Stromal cell of bone marrow (primary cell): Measurements from ENCODE around the gene TNFAIP3.

Experiments
- DNase-seq: peaks from one replicate; pipeline ENCODE4 v3.0.0-alpha.2; 2012; ENCODE audit warnings: low read depth

TNFAIP3 gene

DNA sequence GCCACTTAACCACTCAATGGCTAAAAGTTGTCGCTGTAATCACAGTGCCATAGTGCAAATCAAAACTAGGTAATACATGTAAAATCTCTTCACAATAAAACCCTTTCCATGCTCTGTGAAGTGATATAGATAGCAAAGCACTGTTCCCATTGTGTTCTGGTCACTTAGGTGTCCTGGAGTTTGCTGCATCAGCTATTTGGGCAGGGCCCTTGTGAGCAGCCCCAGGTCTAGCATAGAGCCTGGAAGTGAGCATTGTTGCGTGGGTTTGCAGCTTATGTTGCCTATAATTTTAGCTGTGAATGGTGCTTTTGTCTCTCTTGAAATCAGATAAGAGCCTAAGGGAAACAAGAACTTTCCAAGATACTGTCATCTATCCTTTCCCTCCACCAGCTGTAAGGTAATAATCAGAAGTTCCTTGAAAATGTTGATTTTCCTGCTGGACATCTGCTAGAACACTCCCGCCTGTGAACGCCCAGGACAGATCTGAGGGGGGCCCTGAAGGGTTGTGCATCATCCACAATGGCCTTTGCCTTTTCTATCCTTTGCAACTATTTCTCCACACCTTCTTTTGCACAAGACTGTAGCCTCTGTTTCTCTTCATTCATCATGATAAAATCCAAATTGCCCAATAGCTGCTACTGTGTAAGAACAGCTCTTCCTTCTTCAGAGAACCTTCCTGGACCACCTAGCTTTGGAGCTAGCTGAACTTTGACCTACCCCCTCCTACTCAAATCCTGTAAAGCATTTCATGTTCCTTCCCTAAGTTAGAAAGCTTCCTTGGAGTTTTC, 57.0 kb downstream of the TNFAIP3 start:
- no peak for DNase-seq

DNA sequence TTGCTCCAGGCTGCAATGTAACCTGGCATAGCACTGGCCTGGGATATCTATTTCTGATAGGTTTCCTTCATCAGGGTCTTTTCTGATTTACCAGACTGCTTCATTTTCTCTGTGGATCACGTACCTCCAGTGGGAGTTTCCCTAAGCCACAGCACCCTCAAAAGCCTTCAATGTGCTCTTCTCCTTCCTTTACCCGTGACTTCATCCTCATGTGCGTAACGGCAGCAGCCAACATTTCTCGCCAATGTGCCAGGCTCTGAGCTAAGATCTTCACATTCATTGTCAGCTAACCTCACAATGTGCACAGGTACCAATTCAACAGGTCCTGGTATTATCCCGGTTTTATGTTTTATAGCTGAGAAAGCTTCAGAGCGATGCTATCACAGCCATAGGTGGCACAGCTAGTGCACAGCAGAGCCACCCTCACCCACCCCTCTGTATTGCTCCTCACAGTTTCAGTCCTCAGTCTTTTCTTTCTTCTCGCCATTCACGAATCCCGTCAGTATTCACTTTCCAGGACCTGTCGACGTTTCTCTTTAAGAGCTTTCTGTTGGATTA, 58.2 kb downstream of the TNFAIP3 start:
- DNase-seq = no peak

DNA sequence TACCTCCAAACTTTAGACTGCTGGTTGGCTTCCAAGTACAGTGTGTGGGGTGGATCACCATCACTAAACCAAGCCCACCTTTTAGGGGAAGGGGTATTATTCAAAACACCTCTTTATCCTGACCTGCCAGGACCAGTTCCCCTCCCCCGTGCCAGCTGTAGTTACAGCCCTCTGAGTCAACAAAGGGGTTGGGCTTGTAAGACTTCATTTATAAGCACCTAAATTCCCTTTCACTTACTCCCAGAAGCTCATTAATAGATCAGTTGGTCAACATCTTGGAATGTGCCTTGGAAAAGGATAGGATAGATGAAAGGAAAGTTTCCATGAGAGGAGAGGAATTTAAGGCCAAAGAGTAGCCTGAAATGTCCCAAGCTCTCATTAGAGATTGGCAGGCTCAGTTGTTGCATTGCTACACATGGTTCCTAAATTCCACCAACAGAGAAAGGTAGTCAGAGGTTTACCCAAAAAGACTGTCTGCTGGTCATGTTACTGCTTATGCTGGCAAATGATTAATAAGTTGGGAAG, 59.2 kb downstream of the TNFAIP3 start:
- DNase-seq = peak; percentile 65

DNA sequence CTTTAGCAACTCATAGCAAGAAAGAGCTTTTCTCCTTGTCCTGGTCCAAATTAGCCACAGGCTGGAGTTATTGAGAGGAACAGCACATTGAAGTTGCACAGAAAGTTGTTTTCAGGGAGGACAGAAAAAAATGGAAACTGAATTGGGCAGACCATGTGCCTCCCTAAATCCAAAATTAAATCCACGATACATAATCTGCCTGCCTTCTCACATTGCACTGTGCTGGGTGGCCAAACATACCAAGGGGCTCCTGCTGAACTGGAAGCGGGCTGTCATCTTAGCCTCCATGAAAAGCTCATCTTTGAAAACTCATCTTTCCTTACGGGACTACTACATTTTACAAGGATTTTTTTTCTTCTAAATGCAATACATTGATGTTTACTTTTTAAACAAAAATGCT, 59.9 kb downstream of the TNFAIP3 start:
- DNase-seq = no peak

DNA sequence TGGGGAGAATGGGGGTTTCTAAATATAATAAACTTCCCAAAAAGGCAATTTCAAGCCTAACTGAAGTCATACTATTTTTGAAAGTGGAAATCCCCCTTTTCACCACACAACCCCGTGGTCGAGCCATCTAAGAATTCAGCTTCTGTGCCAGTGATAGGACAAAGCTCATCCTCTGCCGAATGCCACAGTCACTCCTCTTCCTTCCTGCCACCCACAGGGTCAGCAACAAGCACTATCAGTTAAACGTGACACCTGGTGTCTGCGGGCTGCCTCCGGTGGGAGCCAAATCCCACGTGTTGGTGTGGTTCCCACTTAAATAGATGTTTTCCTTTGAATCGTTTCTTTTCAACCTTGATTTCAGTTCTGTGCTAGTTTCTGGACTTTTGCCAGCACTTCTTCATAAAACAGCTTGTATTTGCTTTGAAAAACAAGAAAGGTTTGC, 60.7 kb downstream of the TNFAIP3 start:
- no peak for DNase-seq

DNA sequence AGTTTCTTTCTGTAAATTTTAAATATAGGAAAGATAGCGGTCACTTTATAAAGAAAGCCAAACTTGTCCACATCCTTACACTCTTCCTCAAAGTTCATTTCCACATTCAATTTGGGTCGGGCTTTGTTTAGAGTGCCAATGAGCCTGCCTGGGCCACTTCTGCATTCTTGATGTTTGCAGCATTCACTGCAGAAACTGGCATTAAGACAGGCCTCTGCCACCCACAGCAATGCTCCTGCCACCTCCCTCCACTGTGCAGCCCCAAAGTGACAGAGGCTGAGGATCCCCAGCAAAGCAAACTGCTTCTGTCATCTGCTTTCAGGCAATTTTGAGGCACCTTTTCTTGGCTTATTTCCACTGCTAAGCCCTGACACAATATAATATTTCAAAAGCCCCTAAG, 61.2 kb downstream of the TNFAIP3 start:
- no peak for DNase-seq

DNA sequence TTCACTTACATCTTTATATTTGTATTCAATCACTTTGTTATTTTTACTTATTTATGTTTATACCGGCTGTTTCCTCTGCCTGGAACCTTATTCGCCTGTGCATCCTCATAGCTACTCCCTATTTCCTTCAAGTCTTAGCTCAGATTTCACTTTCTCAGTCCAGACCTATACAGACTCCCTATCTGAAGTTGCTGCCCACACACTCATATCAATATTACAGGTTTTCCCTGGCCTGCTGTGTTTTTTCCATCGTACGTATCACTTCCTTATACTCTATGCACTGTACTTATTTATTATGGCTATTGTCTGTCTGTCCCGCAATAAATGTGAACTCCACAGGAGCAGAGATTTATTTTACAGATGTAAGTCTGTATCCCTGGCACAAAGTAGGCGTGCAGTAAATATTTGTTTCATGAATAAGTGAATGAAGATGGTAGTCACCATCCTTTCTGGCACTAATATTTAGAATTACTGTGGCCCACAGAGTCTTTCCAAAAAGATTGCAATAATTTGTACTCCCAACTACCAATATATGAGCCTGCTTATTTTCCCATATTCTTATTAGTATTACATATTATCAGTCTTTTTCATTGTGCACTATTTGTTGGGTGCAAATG, 64.9 kb downstream of the TNFAIP3 start:
- DNase-seq = no peak
